B cell (primary cell): ENCODE results near the gene DAGLB.

Experiments used
- CTCF ChIP-seq: fragments of 200-600 bp; IDR thresholded peaks from one replicate; pipeline ENCODE4 v1.8.0; 2022; ENCODE audit warnings: antibody characterized with exemption, mild to moderate bottlenecking
- EZH2 ChIP-seq: IDR thresholded peaks from 2 replicates; pipeline ENCODE4 v1.6.1; 2012; ENCODE audit warnings: borderline replicate concordance, low read depth, mild to moderate bottlenecking, moderate library complexity, low read length; ENCODE audit not compliant: insufficient read depth, poor library complexity, severe bottlenecking

GRCh38 chr7:6480323-6480660 lies 32.5 kb upstream of the DAGLB start:
- TF ChIP-seq CTCF (no peak), EZH2 (no peak)
